Common myeloid progenitor, CD34-positive (primary cell): ENCODE measurements around the gene RSPO1.

Source experiments
- CTCF ChIA-PET: fragments of 350-600 bp; sonication (Branson Sonifier 250); formaldehyde crosslinking; loops from one replicate; lab custom pipeline; 2021; ENCODE audit warnings: antibody characterized with exemption; lab: Charles Lee
- POLR2A ChIA-PET: fragments of 350-600 bp; sonication (Branson Sonifier 250); formaldehyde crosslinking; loops from one replicate; lab custom pipeline; 2021; ENCODE audit warnings: antibody characterized with exemption; lab: Charles Lee
- DNase-seq, 3 donors: peaks; one replicate each; pipeline versions ENCODE4 v3.0.0 to v3.0.0-alpha.2; 2013
- H3K27ac ChIP-seq, 2 experiments: 1 replicate in 1 of 2; 2 replicates in 1 of 2; pipeline ENCODE4 v1.7.0; 2013; ENCODE audit warnings: inconsistent platforms in 2 of 2, low read length in 2 of 2, mild to moderate bottlenecking in 2 of 2, low read depth in 1 of 2, moderate library complexity in 1 of 2; ENCODE audit not compliant: severe bottlenecking in 2 of 2, insufficient read depth in 1 of 2, poor library complexity in 1 of 2
- H3K27me3 ChIP-seq, 5 experiments: replicated peaks in 2 of 5; 1 replicate in 3 of 5; 2 replicates in 2 of 5; pipeline versions ENCODE4 v1.6.1 to v1.7.0; 2013; ENCODE audit warnings: low read length in 4 of 5, mild to moderate bottlenecking in 2 of 5, moderate library complexity in 2 of 5, inconsistent platforms in 1 of 5; ENCODE audit not compliant: insufficient read depth in 5 of 5, control insufficient read depth in 4 of 5
- H3K36me3 ChIP-seq, 4 experiments: 1 replicate in 2 of 4; 2 replicates in 2 of 4; pipeline versions ENCODE4 v1.6.1 to v1.7.0; 2013; ENCODE audit warnings: low read length in 3 of 4, control low read depth in 1 of 4, mild to moderate bottlenecking in 1 of 4; ENCODE audit not compliant: control insufficient read depth in 4 of 4, insufficient read depth in 4 of 4
- H3K4me1 ChIP-seq, 4 experiments: 1 replicate in 3 of 4; 2 replicates in 1 of 4; pipeline versions ENCODE4 v1.6.1 to v1.7.1; 2013; ENCODE audit warnings: low read length in 3 of 4, mild to moderate bottlenecking in 3 of 4, control low read depth in 1 of 4, inconsistent platforms in 1 of 4, moderate library complexity in 1 of 4; ENCODE audit not compliant: control insufficient read depth in 4 of 4, insufficient read depth in 4 of 4; ENCODE audit errors: control extremely low read depth in 1 of 4
- H3K4me3 ChIP-seq, 7 experiments: 1 replicate in 4 of 7; 2 replicates in 3 of 7; pipeline versions ENCODE4 v1.5.1 to v1.7.0; 2013; ENCODE audit warnings: mild to moderate bottlenecking in 7 of 7, low read length in 6 of 7, moderate library complexity in 6 of 7, inconsistent platforms in 2 of 7, low read depth in 2 of 7, control low read depth in 1 of 7; ENCODE audit not compliant: insufficient read depth in 4 of 7, control insufficient read depth in 1 of 7; ENCODE audit errors: extremely low read depth in 1 of 7
- H3K9me3 ChIP-seq, 5 experiments: 1 replicate in 4 of 5; 2 replicates in 1 of 5; pipeline versions ENCODE4 v1.6.1 to v1.7.1; 2013; ENCODE audit warnings: low read length in 4 of 5, mild to moderate bottlenecking in 2 of 5, inconsistent platforms in 1 of 5, low read depth in 1 of 5, moderate library complexity in 1 of 5; ENCODE audit not compliant: control insufficient read depth in 4 of 5, insufficient read depth in 2 of 5; ENCODE audit errors: control extremely low read depth in 1 of 5
- WGBS: methylation state at CpG from one replicate; pipeline ENCODE4 v1.1.5; 2013; ENCODE audit not compliant: insufficient coverage; 5-methylcytosine and 5-hydroxymethylcytosine counted together

RSPO1 gene

GRCh38 chr1:37609002-37609401, 25.7 kb downstream of the RSPO1 start:
- WGBS, result 40% methylated on average over 1 of the region's 2 CpGs
- POLR2A ChIA-PET, result no interaction called here
- Histone ChIP-seq H3K27me3 (peaks cover 0 to 10% (median 7%) of the 10 kb centered on the region in 5 experiments), H3K27ac (no peak overlapping the region), H3K9me3 (no peaks in the 10 kb centered on the region), H3K36me3 (no peaks in the 10 kb centered on the region), H3K4me1 (peaks cover 0 to 2% (median 0%) of the 10 kb centered on the region in 4 experiments), H3K4me3 (no peak overlapping the region)
- no peak for DNase-seq
- CTCF ChIA-PET, result interaction anchor here (12.9 kb wide), 1 partner anchor 69 kb away, joined by 187 read pairs; no protein-coding TSS in a partner anchor

DNA sequence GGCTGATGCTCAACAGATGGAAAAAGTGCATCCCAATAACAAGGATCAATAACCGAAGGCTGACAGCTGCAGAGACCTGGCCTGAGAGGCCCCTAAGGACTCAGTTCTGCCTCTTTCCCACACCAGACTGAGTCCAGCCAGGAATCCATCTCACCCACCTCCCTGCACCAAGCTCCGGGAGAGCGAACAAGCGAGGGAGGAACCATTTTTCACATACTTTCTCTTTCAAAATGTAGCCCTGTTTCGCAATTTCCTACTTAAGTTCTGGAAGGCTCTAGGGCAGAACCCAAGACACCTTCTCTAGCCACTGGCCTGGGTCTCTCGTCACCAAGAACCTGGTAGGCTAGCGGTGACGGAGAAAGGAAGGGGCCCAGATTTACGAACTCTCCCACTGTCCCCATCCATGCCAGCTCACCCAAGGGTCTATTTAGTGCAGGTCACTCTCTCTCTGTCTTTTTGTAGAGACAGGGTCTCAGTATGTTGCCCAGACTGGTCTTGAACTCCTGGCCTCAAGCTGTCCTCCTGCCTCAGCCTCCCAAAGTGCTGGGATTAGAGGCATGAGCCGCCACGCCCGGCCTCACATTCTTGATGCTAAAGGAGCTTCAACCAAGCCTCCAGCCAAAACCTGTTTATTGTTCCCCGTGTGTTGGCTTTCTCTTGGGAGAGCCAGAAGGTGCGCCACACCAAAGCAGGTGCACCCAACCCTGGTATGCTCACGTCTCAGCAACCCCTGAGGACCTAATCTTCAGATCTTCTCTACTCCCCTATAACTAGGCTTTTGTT, 28.0 kb downstream of the RSPO1 start:
- no peaks in the 10 kb centered on the region for H3K9me3 ChIP-seq
- H3K4me3 ChIP-seq, result no peak overlapping the region
- H3K27ac ChIP-seq, result no peak overlapping the region
- H3K36me3 ChIP-seq, result no peaks in the 10 kb centered on the region
- POLR2A ChIA-PET, result no interaction called here
- WGBS, result 96% methylated on average over 10 of the region's 15 CpGs
- DNase-seq, result no peak
- H3K27me3 ChIP-seq, result peaks cover 0 to 6% (median 2%) of the 10 kb centered on the region in 5 experiments
- CTCF ChIA-PET, result interaction anchor here (12.9 kb wide), 1 partner anchor 72 kb away, joined by 187 read pairs; no protein-coding TSS in a partner anchor
- peaks cover 0 to 2% (median 0%) of the 10 kb centered on the region in 4 experiments for H3K4me1 ChIP-seq

GRCh38 chr1:37605806-37606474, 28.8 kb downstream of the RSPO1 start:
- Histone ChIP-seq H3K4me1 (peaks cover 0 to 2% (median 0%) of the 10 kb centered on the region in 4 experiments), H3K9me3 (no peaks in the 10 kb centered on the region), H3K27me3 (peaks cover 0 to 9% (median 2%) of the 10 kb centered on the region in 5 experiments), H3K4me3 (no peak overlapping the region), H3K36me3 (no peaks in the 10 kb centered on the region), H3K27ac (no peak overlapping the region)
- WGBS, result 98% methylated on average over 9 of the region's 9 CpGs
- DNase-seq, result no peak
- POLR2A ChIA-PET, result no interaction called here
- CTCF ChIA-PET, result interaction anchor here (0.5 to 12.9 kb wide), 3 partner anchors 32 to 117 kb away, joined by 3 to 187 read pairs (median 3); no protein-coding TSS in a partner anchor

DNA sequence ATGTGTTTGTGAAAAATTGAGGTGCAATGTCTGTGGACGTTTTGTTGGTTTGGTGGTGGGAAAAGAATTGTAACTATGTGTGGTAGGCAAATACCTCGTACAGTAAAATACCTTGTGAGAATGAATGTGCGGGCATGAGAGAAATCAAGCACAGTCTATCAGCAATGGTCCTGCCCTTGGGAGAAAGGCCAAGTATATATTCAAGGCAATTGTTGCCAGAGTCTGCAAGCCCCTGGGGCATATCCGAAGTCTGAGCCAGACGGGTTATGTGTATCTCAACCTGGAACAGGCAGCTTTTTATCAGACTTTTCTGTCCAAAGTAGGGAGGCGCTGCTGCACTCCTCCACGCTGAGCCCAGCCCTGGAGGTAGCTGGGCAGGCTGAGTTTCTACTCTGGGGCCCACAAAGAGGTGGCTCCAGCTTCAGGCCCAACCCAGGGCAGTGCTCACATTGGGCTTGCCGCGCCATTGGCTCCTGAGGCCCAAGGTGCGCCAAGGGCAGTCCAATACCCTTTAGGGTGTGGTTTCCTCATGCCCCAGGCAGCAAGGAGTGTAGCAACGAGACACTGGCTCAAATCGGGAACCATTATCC, 29.5 kb downstream of the RSPO1 start:
- CTCF ChIA-PET, result interaction anchor here (0.5 to 12.9 kb wide), 6 partner anchors 14 to 255 kb away, joined by 3 to 187 read pairs (median 4); no protein-coding TSS in a partner anchor
- H3K27me3 ChIP-seq, result peaks cover 0 to 11% (median 2%) of the 10 kb centered on the region in 5 experiments
- no peak for DNase-seq
- WGBS, result 96% methylated on average over 12 of the region's 12 CpGs
- H3K4me1 ChIP-seq, result peaks cover 0 to 2% (median 0%) of the 10 kb centered on the region in 4 experiments
- POLR2A ChIA-PET, result no interaction called here
- H3K4me3 ChIP-seq, result no peak overlapping the region
- no peak overlapping the region for H3K27ac ChIP-seq
- no peaks in the 10 kb centered on the region for H3K9me3 ChIP-seq
- no peaks in the 10 kb centered on the region for H3K36me3 ChIP-seq

- 31% methylated on average over 6 of the region's 8 CpGs for WGBS
- Histone ChIP-seq H3K4me1 (peaks cover 0 to 2% (median 0%) of the 10 kb centered on the region in 4 experiments), H3K4me3 (no peak overlapping the region), H3K36me3 (no peaks in the 10 kb centered on the region), H3K27me3 (peaks cover 0 to 9% (median 0%) of the 10 kb centered on the region in 5 experiments), H3K27ac (no peak overlapping the region), H3K9me3 (no peaks in the 10 kb centered on the region)
- DNase-seq, result peak; percentile 40 to 61 (median 48)
- CTCF ChIA-PET, result interaction anchor here (0.6 to 12.9 kb wide), 19 partner anchors 9 to 1558 kb away, joined by 3 to 187 read pairs (median 4); no protein-coding TSS in a partner anchor
- POLR2A ChIA-PET, result interaction anchor here (0.7 kb wide), 1 partner anchor 83 kb away, joined by 3 read pairs; no protein-coding TSS in a partner anchor
Measured at GRCh38 chr1:37602750-37603694, 31.7 kb downstream of the RSPO1 start.

DNA sequence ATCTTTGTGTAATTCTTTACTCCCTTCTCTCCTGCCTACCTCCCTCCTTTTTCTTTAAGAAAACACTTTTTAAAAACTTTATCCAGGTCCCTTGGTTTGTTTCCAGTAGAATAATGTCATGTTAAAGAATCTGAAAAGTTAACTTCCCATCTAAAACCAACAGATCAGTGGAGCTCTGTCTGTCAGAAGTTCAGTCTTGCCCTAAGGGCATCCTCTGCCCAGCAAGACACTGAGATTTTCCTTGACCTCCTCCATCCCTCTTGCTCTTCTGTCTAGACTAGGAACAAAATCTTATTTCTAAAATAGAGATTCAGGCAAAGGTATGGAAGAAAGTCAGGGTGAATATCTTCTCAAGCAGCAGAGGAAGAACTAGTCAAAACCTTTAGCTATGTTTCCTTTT, 33.3 kb downstream of the RSPO1 start:
- peaks cover 0 to 2% (median under 1%) of the 10 kb centered on the region in 4 experiments for H3K4me1 ChIP-seq

More for the DNA sequence above, 33.3 kb downstream of the RSPO1 start:
- Histone ChIP-seq H3K27me3 (peaks cover 0 to 11% (median 0%) of the 10 kb centered on the region in 5 experiments), H3K4me3 (no peak overlapping the region), H3K27ac (no peak overlapping the region), H3K9me3 (no peaks in the 10 kb centered on the region), H3K36me3 (no peaks in the 10 kb centered on the region)
- DNase-seq, result no peak
- CTCF ChIA-PET, result interaction anchor here (0.6 to 12.9 kb wide), 4 partner anchors 65 to 1951 kb away, joined by 3 to 187 read pairs (median 5); no protein-coding TSS in a partner anchor
- POLR2A ChIA-PET, result no interaction called here
